MM.1S (cell line): Measurements from ENCODE around the gene FBXW2.

Source experiments
- DNase-seq: peaks from one replicate; pipeline ENCODE4 v3.0.0-alpha.2; 2015
- H2AFZ ChIP-seq: fragments of 300-600 bp; sonication (generic); 2 replicates; pipeline ENCODE4 v1.6.0; 2016; ENCODE audit warnings: antibody characterized with exemption, low read length
- H3F3A ChIP-seq: fragments of 300-600 bp; sonication (generic); 2 replicates; pipeline ENCODE4 v1.6.1; 2016; ENCODE audit warnings: mild to moderate bottlenecking, antibody characterized with exemption, low read length, moderate library complexity, mixed read lengths; ENCODE audit not compliant: insufficient read depth
- H3K27ac ChIP-seq: fragments of 300-600 bp; sonication (generic); 2 replicates; pipeline ENCODE4 v1.5.1; 2016; ENCODE audit warnings: mild to moderate bottlenecking, low read length
- H3K27me3 ChIP-seq: fragments of 300-600 bp; sonication (generic); replicated peaks from 2 replicates; pipeline ENCODE4 v1.6.0; 2016; ENCODE audit warnings: low read length; ENCODE audit not compliant: insufficient read depth
- H3K36me3 ChIP-seq: fragments of 300-600 bp; sonication (generic); replicated peaks from 2 replicates; pipeline ENCODE4 v1.6.1; 2016; ENCODE audit warnings: mild to moderate bottlenecking, low read length, mixed read lengths; ENCODE audit not compliant: insufficient read depth
- H3K4me1 ChIP-seq: fragments of 300-600 bp; sonication (generic); 2 replicates; pipeline ENCODE4 v1.6.1; 2016; ENCODE audit warnings: low read length, mixed read lengths
- H3K4me2 ChIP-seq: fragments of 300-600 bp; sonication (generic); 2 replicates; pipeline ENCODE4 v1.6.0; 2016; ENCODE audit warnings: low read depth, low read length
- H3K4me3 ChIP-seq: fragments of 300-600 bp; sonication (generic); 2 replicates; pipeline ENCODE4 v1.5.1; 2016; ENCODE audit warnings: low read length, mixed read lengths
- H3K79me2 ChIP-seq: fragments of 300-600 bp; sonication (generic); 2 replicates; pipeline ENCODE4 v1.6.1; 2016; ENCODE audit warnings: mixed run types, low read length, mixed read lengths
- H3K9ac ChIP-seq: fragments of 300-600 bp; sonication (generic); 2 replicates; pipeline ENCODE4 v1.6.1; 2016; ENCODE audit warnings: low read length, mixed read lengths
- H3K9me2 ChIP-seq: fragments of 300-600 bp; sonication (generic); replicated peaks from 2 replicates; pipeline ENCODE4 v1.6.1; 2016; ENCODE audit warnings: mild to moderate bottlenecking, low read length, mixed read lengths; ENCODE audit not compliant: insufficient read depth
- H3K9me3 ChIP-seq: fragments of 300-600 bp; sonication (generic); replicated peaks from 2 replicates; pipeline ENCODE4 v1.6.1; 2016; ENCODE audit warnings: mild to moderate bottlenecking, low read length, mixed read lengths; ENCODE audit not compliant: insufficient read depth
- H4K20me1 ChIP-seq: fragments of 300-600 bp; sonication (generic); 2 replicates; pipeline ENCODE4 v1.6.1; 2016; ENCODE audit warnings: mild to moderate bottlenecking, low read length, moderate library complexity, mixed read lengths; ENCODE audit not compliant: insufficient read depth
- CTCF ChIP-seq: fragments of 300-600 bp; sonication (generic); IDR thresholded peaks from 2 replicates; pipeline ENCODE4 v1.5.1; 2016; ENCODE audit warnings: antibody characterized with exemption, low read length, mixed read lengths
- EZH2 ChIP-seq: fragments of 300-600 bp; sonication (generic); optimal IDR thresholded peaks from 2 replicates; pipeline ENCODE3; 2017; ENCODE audit warnings: low read depth, mild to moderate bottlenecking, antibody characterized with exemption, low read length, mixed read lengths
- EZH2phosphoT487 ChIP-seq: fragments of 300-600 bp; sonication (generic); IDR thresholded peaks from 2 replicates; pipeline ENCODE4 v1.6.1; 2018; ENCODE audit warnings: antibody characterized with exemption, low read length

Gene FBXW2

GRCh38 chr9:120756531-120756930 is 36.7 kb downstream of the FBXW2 start:
- no peak overlapping the region for H3K27ac ChIP-seq
- no peak overlapping the region for H3K9ac ChIP-seq
- no peaks in the 10 kb centered on the region for H4K20me1 ChIP-seq
- no peaks in the 10 kb centered on the region for H3K9me2 ChIP-seq
- H3K79me2 ChIP-seq, result no peaks in the 10 kb centered on the region
- H3K4me1 ChIP-seq, result no peaks in the 10 kb centered on the region
- H3K4me3 ChIP-seq, result no peak overlapping the region
- no peaks in the 10 kb centered on the region for H3K27me3 ChIP-seq
- H3K36me3 ChIP-seq, result no peaks in the 10 kb centered on the region
- no peak overlapping the region for H2AFZ ChIP-seq
- no peaks in the 10 kb centered on the region for H3K9me3 ChIP-seq
- TF ChIP-seq CTCF (no peak), EZH2phosphoT487 (no peak), EZH2 (no peak)
- DNase-seq, result no peak
- no peak overlapping the region for H3K4me2 ChIP-seq
- no peaks in the 10 kb centered on the region for H3F3A ChIP-seq

GRCh38 chr9:120755810-120756434 is 37.3 kb downstream of the FBXW2 start:
- Histone ChIP-seq H3K4me1 (no peaks in the 10 kb centered on the region), H3K4me2 (no peak overlapping the region), H3K9me2 (no peaks in the 10 kb centered on the region), H3K4me3 (no peak overlapping the region), H3K27ac (no peak overlapping the region), H3F3A (no peaks in the 10 kb centered on the region), H2AFZ (no peak overlapping the region), H3K9ac (no peak overlapping the region), H3K36me3 (no peaks in the 10 kb centered on the region), H3K9me3 (no peaks in the 10 kb centered on the region), H4K20me1 (no peaks in the 10 kb centered on the region), H3K79me2 (no peaks in the 10 kb centered on the region), H3K27me3 (no peaks in the 10 kb centered on the region)
- TF ChIP-seq CTCF (peak; percentile 86), EZH2phosphoT487 (no peak)
- DNase-seq, result peak; percentile 60

- H3K9me2 ChIP-seq, result no peaks in the 10 kb centered on the region
- H4K20me1 ChIP-seq, result no peaks in the 10 kb centered on the region
- no peak overlapping the region for H2AFZ ChIP-seq
- no peak overlapping the region for H3K4me2 ChIP-seq
- no peak overlapping the region for H3K4me3 ChIP-seq
- no peak overlapping the region for H3K27ac ChIP-seq
- no peaks in the 10 kb centered on the region for H3F3A ChIP-seq
- TF ChIP-seq EZH2phosphoT487 (no peak), CTCF (no peak), EZH2 (no peak)
- no peak overlapping the region for H3K9ac ChIP-seq
- H3K9me3 ChIP-seq, result no peaks in the 10 kb centered on the region
- H3K36me3 ChIP-seq, result no peaks in the 10 kb centered on the region
- no peaks in the 10 kb centered on the region for H3K79me2 ChIP-seq
- no peaks in the 10 kb centered on the region for H3K4me1 ChIP-seq
- H3K27me3 ChIP-seq, result no peaks in the 10 kb centered on the region
- no peak for DNase-seq
These were observed 38.2 kb downstream of the FBXW2 start for GRCh38 chr9:120755044-120755443.
